ENCODE data around the gene MRPL23.

The MRPL23 gene

DNA sequence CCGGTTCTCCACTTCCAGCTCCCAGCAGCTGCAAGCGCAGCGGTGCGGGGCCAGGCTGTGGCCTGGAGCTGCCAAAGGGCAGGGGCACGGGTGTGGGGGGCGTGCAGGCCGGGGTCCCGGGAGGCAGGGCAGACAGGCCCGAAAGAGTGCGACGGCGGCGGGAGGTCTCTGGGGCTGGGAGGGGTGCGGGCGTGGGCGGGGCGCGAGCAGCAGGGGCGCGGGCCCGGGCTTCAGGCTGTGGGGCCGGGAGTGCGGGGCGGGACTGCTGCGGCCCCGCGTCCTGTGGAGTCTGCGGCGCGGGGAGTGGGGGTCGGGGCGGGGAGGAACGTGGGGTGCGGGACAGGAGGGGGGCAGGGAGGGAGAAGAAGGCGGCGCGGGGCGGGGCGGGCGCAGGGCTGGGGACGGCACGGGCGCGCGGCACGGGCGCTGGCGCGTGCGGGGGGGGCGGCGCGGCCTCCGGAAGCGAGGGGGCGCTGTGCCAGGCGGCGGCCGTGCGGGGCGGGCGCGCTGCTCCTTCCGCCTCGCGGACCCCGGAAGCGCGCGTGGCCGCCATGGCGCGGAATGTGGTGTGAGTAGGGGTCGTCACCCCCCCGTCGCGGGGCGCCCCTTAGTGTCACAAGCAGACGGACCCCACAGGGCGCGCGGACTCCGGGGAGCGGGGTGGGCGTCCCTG lies at the start of gene MRPL23:
TSS of gene MRPL23 (plus strand) at position 521 of the 673 bp plus-strand sequence. CDS start at position 552, 31 bp downstream.
- no peak for DNase-seq (ENCODE audit: low read depth)

GRCh38 chr11:1899090-1899489 lies 48.0 kb upstream of the MRPL23 start:
- DNase-seq (ENCODE audit: low read depth) = no peak

- DNase-seq (ENCODE audit: low read depth) = no peak
Observed at GRCh38 chr11:1899686-1900085, 47.4 kb upstream of the MRPL23 start.

- DNase-seq (ENCODE audit: low read depth) = no peak
Observed at GRCh38 chr11:1906181-1906580, 41.0 kb upstream of the MRPL23 start.

- DNase-seq (ENCODE audit: low read depth) = no peak
Observed at GRCh38 chr11:1906611-1907423, 40.3 kb upstream of the MRPL23 start.

DNA sequence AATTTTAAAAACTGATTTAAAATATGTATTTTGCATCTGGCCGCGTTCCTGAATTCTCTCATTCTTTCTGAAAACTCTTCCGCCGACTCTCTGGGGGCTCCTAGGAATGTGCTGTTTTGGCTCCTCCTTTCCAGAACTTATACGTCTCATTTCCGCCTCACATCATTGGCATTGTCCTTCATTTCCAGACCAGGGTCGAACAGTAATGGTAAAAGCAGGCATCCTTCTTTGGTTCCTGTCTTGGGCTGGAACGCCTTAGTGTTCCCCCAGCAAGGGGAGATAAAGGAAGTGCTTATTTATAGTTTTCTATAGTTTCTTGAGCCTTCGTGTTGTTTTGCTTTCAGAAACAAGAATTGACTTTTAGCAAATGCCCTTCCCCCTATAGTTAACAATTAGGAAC lies 38.5 kb upstream of the MRPL23 start:
- DNase-seq (ENCODE audit: low read depth) = no peak

GRCh38 chr11:1909524-1909923 lies 37.6 kb upstream of the MRPL23 start:
- no peak for DNase-seq (ENCODE audit: low read depth)

DNA sequence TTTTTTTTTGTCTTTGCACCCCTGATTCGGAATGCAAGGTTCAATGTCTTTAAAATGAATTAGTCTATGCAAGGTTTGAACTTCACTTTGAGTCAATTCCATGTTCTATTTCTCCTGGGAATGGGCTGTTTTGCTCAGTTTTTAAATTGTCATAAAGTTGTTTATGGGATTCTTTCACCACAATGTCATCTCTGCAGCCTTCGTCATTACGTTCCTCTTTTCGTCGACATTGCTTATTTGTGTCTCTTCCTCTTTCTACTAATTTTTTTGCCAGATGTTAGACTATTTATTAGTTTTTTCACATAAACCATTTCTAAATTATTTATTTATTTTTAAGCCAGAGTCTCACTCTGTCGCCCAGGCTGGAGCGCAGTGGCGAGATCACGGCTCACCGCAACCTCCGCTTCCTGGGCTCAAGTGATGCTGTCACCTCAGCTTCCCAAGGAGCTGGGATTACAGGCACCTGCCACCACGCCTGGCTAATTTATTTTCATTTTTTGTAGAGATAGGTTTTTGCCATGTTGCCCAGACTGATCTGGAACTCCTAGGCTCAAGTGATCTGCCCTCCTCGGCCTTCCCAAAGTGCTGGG lies 34.7 kb upstream of the MRPL23 start:
- DNase-seq (ENCODE audit: low read depth) = no peak

DNA sequence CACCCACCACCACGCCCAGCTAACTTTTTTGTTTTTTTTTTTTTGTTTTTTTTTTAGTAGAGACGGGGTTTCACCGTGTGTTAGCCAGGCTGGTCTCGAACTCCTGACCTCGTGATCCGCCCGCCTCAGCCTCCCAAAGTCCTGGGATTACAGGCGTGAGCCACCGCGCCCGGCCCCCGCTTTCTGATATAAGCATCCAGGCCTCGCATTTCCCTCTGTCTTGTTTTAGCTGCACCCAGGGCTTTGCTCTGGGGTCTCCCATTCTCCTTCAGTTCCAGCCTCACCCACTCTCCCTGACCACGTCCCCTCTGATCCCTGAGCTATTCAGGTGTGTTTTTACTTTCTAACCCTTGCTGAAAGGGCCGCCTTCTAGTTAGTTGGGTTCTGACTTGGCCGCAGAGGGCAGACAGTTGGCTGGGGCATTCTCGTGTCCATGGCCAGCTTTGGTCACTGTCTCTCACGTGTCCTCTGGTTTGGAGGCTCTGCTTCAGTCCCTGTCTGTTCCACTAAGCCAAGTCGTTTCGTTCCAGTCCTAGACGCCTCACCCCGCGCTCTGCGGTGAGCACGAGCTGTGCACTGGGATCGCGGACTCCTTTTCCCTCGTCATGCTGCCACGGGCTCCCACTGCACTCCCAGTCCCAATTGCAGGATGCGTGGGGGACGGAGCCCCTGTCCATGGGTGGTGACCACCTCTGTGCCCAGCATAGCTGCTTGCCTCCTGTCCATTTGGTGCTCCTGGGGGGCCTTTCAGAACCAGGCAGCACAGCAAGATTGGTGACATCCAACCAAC lies 33.7 kb upstream of the MRPL23 start:
- DNase-seq (ENCODE audit: low read depth) = no peak

GRCh38 chr11:1915795-1916131 lies 31.4 kb upstream of the MRPL23 start:
- no peak for DNase-seq (ENCODE audit: low read depth)

DNA sequence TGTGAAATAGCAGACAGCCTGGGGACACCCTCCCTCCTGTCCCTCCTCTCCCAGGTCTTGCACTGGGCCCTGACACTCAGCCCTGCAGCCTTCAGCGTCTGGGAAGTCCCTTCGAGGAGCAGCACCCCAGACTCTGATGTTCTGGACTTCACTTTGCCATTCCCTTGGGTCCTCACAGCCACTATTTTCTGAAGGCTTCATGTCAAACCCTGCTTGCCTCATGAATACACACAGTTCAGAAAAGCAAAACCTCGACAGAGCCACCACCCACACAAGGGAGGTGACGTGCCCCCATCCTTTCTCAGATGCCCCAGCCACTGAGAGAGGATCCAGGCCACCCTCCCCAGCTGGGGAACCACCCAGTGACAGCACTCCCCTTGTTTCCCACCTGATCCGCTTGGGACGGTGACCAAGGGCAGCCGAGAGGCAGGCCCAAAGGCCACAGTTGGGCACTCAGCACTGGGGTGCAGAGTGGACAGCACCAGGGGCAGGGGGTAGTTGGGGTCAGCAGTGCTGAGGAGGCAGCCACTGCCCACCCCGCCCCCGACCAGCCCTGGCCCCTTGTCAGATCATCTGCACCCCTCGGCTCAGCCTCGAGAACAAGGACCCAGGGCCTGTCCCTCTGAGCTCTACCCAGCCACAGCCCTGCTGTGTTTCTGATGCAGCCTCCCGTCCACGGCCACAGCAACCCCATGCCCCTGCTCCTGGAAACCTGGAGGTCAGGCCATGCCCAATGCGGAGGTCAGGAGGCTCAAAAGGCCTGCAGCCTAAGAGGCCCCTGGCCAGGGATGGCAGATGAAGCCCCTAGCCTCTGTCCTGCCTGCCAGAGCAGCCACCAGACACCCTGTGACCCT lies 30.8 kb upstream of the MRPL23 start:
- no peak for DNase-seq (ENCODE audit: low read depth)

DNA sequence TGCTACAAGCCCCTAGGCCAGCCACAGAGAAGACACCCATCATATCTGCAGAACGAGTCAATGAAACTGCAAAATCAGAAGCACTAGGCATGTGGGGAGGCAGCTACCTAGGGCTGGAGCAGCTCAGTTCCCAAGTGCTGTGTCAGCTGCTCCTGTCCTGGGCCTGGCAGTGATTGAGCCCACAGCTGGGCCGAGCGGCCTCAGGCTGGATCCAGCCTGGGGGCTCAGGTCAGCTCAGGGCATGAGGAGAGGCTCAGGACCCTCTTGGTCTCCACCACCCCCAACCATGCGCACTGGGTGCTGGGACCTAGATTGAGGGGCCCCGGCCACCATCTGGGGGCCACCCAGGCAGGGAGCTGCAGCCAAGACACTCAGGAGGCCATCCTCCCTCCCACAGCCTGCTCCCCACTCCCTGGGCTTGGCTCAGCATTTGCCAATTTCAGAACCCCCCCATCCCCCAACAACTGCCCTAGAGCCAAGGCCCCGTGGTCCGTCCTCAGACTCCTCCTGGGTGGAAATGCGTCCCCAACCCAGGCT lies 30.1 kb upstream of the MRPL23 start:
- no peak for DNase-seq (ENCODE audit: low read depth)

- no peak for DNase-seq (ENCODE audit: low read depth)
Observed at GRCh38 chr11:1917523-1918435, 29.4 kb upstream of the MRPL23 start.

GRCh38 chr11:1918436-1919315 lies 28.5 kb upstream of the MRPL23 start:
- no peak for DNase-seq (ENCODE audit: low read depth)

DNA sequence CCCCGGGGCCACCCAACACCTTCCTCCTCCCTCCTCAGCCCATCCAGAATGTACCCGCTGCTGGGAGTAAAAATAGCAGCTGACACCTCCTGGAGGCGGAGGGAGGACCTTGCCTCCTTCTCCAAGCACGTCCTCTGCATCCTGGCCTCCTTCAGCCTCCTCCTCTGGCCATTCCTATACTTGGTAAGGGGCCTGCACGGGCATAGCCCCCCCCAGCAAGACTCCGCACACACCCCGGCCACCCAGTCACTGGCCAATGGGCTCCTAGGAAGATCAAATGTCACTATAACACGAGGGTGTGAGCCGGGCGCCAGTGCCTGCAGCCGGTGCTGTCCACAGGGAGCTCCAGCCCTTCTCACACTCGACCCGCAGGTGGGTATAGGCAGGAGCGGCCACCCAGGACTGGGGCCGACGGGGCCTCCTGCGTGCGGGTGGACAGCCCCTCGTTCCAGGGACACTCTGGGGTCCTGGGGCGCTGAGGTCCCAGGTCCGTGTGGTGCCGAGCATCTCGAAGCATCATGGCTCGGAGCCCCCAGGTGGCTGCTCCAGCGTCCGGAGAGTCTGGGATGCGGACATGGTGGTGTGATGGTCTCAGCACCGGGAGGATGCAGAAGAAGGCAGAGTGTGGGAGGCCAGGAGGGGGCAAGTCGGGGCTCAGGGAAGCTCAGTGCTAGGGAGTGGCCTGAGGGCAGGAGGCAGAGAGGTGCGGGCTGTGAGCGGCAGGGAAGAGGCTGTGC lies 27.6 kb upstream of the MRPL23 start, which contains the start of gene TNNT3:
TSS of gene TNNT3 (plus strand) at position 313 of the 737 bp plus-strand sequence. CDS start 3,172 bp downstream, outside the sequence.
- DNase-seq (ENCODE audit: low read depth) = no peak

DNA sequence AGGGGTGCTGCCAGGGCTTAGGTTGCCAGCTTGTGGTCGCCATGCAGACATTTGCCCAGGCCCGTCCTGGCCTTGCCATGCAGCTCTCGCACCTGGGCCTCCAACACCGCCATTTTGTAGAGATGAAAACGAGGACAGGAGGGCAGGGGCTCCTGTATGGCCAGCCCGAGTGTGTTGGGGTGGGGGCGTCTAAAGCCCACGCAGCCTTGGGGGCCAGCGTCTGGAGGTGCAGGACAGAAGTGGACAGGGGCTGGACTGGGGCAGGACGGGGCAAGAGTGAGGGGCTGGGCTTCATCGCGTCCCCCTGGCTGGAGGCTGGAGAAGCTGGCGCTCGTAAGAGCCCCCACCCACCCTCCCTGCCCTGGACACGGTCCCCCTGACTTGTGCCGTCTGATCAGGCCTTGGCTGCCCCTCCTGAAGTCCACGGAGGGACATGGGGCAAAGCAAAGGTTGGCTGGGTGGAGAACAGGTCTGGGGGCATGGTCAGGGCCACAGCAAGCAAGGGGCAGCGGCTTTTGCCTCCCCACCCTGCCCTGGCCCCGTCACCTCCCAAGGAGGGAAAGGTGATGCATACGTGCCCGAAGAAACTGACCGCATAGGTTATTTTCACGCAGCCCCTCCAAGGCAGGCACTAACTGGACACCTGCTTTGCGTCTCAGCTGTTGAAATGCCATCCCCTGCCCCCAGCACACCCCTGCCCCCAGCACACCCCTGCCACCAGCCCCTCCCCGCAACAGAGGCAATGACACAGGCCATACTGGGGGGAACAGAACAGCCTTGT lies 26.8 kb upstream of the MRPL23 start:
- no peak for DNase-seq (ENCODE audit: low read depth)

- no peak for DNase-seq (ENCODE audit: low read depth)
Observed at GRCh38 chr11:1920909-1921573, 26.1 kb upstream of the MRPL23 start.
